OCI-LY3 (cell line): ENCODE results near the gene ZEB2.

ENCODE experiments used
- H2AFZ ChIP-seq: fragments of 200-600, 300-600 bp; shearing (Covaris generic); 2 replicates; pipeline ENCODE4 v1.6.0; 2014; ENCODE audit warnings: antibody characterized with exemption, low read depth, low read length
- H3K27ac ChIP-seq: fragments of 200-600, 300-600 bp; sonication (generic); 2 replicates; pipeline ENCODE4 v1.5.1; 2014; ENCODE audit warnings: mild to moderate bottlenecking, low read length, moderate library complexity, mixed read lengths
- H3K27me3 ChIP-seq: fragments of 200-600, 300-600 bp; sonication (generic); 2 replicates; pipeline ENCODE4 v1.6.1; 2014; ENCODE audit warnings: low read depth, low read length, mixed read lengths
- H3K36me3 ChIP-seq: fragments of 200-600, 300-600 bp; sonication (generic); replicated peaks from 2 replicates; pipeline ENCODE3; 2014; ENCODE audit warnings: low read depth, low read length, mixed read lengths
- H3K4me1 ChIP-seq: fragments of 300-600, 200-600 bp; sonication (generic); 2 replicates; pipeline ENCODE4 v1.6.1; 2014; ENCODE audit warnings: low read length, mixed read lengths
- H3K4me2 ChIP-seq: fragments of 200-600, 300-600 bp; sonication (generic); 2 replicates; pipeline ENCODE4 v1.6.1; 2014; ENCODE audit warnings: low read length, mixed read lengths
- H3K4me3 ChIP-seq: fragments of 300-600, 200-600 bp; sonication (generic); 2 replicates; pipeline ENCODE4 v1.5.1; 2014; ENCODE audit warnings: antibody characterized with exemption, mild to moderate bottlenecking, low read length, moderate library complexity
- H3K79me2 ChIP-seq: fragments of 300-600, 200-600 bp; shearing (Covaris generic); 2 replicates; pipeline ENCODE4 v1.6.1; 2014; ENCODE audit warnings: mild to moderate bottlenecking, low read length, mixed read lengths
- H3K9ac ChIP-seq: fragments of 300-600, 200-600 bp; shearing (Covaris generic); 2 replicates; pipeline ENCODE4 v1.6.0; 2014; ENCODE audit warnings: mild to moderate bottlenecking, low read length, moderate library complexity
- H3K9me3 ChIP-seq: fragments of 200-600, 300-600 bp; shearing (Covaris generic); 2 replicates; pipeline ENCODE4 v1.6.1; 2014; ENCODE audit warnings: low read length, mixed read lengths; ENCODE audit not compliant: insufficient read depth
- H4K20me1 ChIP-seq: fragments of 200-600, 300-600 bp; sonication (generic); 2 replicates; pipeline ENCODE4 v1.6.1; 2016; ENCODE audit warnings: low read length, mixed read lengths; ENCODE audit not compliant: insufficient read depth
- CTCF ChIP-seq: fragments of 200-600, 300-600 bp; sonication (generic); IDR thresholded peaks from 2 replicates; pipeline ENCODE4 v1.5.1; 2014; ENCODE audit warnings: antibody characterized with exemption, low read length, low read depth
- EZH2phosphoT487 ChIP-seq: fragments of 200-600 bp; shearing (Covaris generic); IDR thresholded peaks from 2 replicates; pipeline ENCODE4 v1.6.1; 2018; ENCODE audit warnings: antibody characterized with exemption, mixed run types, low read depth

Gene ZEB2

GRCh38 chr2:144424559-144425240, 95.2 kb downstream of the ZEB2 start:
- no peak for TF ChIP-seq EZH2phosphoT487
- TF ChIP-seq CTCF = no peak
- Histone ChIP-seq H3K79me2 (0 out of 2 replicates have a peak, but pooled peaks cover 1% of the 10 kb centered on the region), H2AFZ (no peak overlapping the region), H3K4me2 (no peak overlapping the region), H3K27me3 (no peaks in the 10 kb centered on the region), H4K20me1 (no peaks in the 10 kb centered on the region), H3K9ac (no peak overlapping the region), H3K4me1 (peaks cover 24% of the 10 kb centered on the region), H3K27ac (no peak overlapping the region), H3K36me3 (peaks cover 5% of the 10 kb centered on the region), H3K4me3 (no peak overlapping the region), H3K9me3 (no peaks in the 10 kb centered on the region)

DNA sequence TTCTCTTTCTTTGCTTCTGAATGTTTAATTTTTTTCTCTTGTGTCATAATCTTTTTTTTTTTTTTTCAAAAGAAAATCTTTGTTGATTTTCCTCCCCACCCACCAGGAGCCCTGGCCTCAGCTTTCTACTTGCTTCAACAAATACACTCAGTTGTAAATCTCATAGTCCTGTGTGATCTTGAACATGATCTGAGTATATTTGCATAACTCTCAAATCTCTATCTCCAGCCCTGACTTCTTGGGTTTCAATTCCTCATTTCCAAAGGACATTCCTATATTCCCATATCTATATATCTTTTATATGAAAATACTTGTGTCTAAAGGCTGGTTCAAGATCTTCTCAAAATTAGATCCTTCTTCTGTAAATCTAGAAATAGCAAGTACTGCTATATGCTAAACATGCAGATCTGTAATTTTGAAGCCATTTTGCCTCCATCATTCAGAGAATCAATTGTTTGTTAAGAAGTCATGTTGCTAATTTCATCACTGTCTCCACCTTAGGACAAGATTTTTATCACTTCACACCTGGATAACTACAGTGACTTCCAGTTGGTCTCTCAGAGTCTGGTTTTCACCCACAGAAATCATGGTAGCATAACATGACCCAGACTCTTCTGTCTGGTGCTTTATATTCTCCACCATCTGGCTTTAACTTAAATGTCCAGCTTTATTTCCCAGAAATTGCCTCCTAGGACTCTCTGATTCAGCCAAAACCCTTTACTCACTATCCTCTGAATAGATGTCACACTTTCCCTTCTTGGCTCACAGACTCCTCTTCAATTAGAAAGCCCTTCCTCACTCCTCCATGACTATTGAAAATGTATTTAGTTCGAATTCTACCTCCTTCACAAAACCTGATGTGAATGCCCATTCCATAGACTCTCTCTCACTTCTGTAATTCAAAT, 98.1 kb downstream of the ZEB2 start:
- Histone ChIP-seq H3K4me3 (no peak overlapping the region), H4K20me1 (no peaks in the 10 kb centered on the region), H2AFZ (no peak overlapping the region), H3K9ac (no peak overlapping the region), H3K9me3 (no peaks in the 10 kb centered on the region), H3K79me2 (no peaks in the 10 kb centered on the region), H3K4me2 (no peak overlapping the region), H3K27me3 (no peaks in the 10 kb centered on the region), H3K4me1 (peaks cover 22% of the 10 kb centered on the region), H3K36me3 (peaks cover 9% of the 10 kb centered on the region), H3K27ac (no peak overlapping the region)
- TF ChIP-seq EZH2phosphoT487 (no peak), CTCF (no peak)

DNA sequence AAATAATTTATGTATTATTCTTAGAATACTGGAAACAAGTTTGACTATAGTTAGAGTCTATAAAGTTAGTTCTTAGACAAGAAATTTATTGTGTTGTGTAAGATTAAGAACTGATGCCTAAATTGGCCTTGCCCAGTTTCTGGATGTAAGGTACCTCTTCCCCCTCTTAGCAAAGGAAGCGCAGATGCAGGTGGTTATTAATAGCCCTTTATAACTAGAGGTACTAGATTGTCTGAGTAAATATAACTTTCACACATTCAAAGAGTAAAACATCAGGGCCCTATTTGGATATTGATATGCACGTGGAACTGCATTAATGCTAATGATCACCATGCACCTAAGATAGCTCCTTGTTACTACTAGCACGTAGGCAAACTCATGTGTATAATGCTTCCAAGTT, 100.7 kb downstream of the ZEB2 start:
- Histone ChIP-seq H2AFZ (no peak overlapping the region), H3K27me3 (no peaks in the 10 kb centered on the region)
- TF ChIP-seq CTCF = no peak
- no peak for TF ChIP-seq EZH2phosphoT487

GRCh38 chr2:144415386-144415785, 104.5 kb downstream of the ZEB2 start:
- TF ChIP-seq EZH2phosphoT487 = no peak
- no peak for TF ChIP-seq CTCF
- no peaks in the 10 kb centered on the region for H3K27me3 ChIP-seq
- no peaks in the 10 kb centered on the region for H3K79me2 ChIP-seq
- peaks cover 19% of the 10 kb centered on the region for H3K4me1 ChIP-seq
- no peaks in the 10 kb centered on the region for H3K9me3 ChIP-seq
- no peak overlapping the region for H3K4me3 ChIP-seq
- H2AFZ ChIP-seq = no peak overlapping the region
- no peak overlapping the region for H3K27ac ChIP-seq
- peak overlapping the region; percentile 39; the same call in 1 of the 2 replicates for H3K4me2 ChIP-seq
- peaks cover 4% of the 10 kb centered on the region for H3K36me3 ChIP-seq
- no peaks in the 10 kb centered on the region for H4K20me1 ChIP-seq
- no peak overlapping the region for H3K9ac ChIP-seq

More for the DNA sequence above, 100.7 kb downstream of the ZEB2 start:
- H3K4me3 ChIP-seq = no peak overlapping the region
- no peak overlapping the region for H3K4me2 ChIP-seq
- H4K20me1 ChIP-seq = no peaks in the 10 kb centered on the region
- no peak overlapping the region for H3K9ac ChIP-seq
- H3K4me1 ChIP-seq = peaks cover 23% of the 10 kb centered on the region
- no peaks in the 10 kb centered on the region for H3K9me3 ChIP-seq
- peaks cover 9% of the 10 kb centered on the region for H3K36me3 ChIP-seq
- H3K79me2 ChIP-seq = no peaks in the 10 kb centered on the region
- H3K27ac ChIP-seq = no peak overlapping the region
